Activated gamma-delta T cell treated with Interleukin-2 at 50 U/mL for 16 hours (primary cell): ENCODE results near the gene SLC30A10.
"Not testable (repeated sequence)": the region's sequence is repeated elsewhere in the genome, so short reads cannot be mapped to it uniquely, and the experiment has no call there.

Experiments used
- DNase-seq: peaks from one replicate; pipeline ENCODE4 v3.0.0-alpha.2; 2020

Gene SLC30A10

GRCh38 chr1:219888667-219889066 is 39.7 kb downstream of the SLC30A10 start:
- DNase-seq: not testable (repeated sequence)

DNA sequence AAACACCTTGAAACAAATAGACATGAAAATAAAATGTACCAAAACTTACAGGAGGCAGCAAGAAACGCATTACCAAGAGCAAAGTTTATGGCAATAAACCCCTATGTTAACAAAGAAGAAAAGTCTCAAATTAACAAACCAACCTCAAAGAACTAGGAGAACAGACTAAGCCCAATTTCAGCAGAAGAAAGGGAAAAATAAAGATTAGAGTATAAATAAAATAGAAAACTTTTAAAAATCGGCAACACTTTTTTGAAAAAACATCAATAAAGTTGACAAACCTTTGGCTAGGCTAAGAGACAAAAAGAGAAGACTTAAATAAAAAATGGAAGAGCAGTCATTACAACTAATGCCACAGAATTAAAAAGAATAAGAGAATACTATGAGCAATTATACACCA is 42.7 kb downstream of the SLC30A10 start:
- no peak for DNase-seq

GRCh38 chr1:219883400-219884332 is 44.7 kb downstream of the SLC30A10 start:
- DNase-seq: no peak

DNA sequence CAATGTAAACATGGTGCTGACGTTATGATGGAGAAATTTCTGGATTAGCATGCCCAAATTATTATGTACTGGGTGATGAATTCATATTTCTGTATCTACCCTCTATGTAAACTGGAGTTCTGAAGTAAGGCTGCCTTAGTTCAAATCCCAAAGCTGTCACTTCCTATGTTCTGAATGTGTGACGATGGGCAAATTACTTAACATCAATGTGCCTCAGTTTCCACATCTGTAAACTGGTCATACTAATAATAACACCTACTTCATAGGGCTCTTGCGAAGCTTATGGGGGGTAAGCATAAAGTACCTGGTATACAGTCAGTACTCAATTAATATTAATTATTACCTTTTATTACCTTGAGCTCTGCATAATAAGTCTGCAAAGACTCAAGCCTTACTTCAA is 45.6 kb downstream of the SLC30A10 start:
- DNase-seq: no peak

- DNase-seq: no peak
Observed at GRCh38 chr1:219882096-219882495, 46.3 kb downstream of the SLC30A10 start.

DNA sequence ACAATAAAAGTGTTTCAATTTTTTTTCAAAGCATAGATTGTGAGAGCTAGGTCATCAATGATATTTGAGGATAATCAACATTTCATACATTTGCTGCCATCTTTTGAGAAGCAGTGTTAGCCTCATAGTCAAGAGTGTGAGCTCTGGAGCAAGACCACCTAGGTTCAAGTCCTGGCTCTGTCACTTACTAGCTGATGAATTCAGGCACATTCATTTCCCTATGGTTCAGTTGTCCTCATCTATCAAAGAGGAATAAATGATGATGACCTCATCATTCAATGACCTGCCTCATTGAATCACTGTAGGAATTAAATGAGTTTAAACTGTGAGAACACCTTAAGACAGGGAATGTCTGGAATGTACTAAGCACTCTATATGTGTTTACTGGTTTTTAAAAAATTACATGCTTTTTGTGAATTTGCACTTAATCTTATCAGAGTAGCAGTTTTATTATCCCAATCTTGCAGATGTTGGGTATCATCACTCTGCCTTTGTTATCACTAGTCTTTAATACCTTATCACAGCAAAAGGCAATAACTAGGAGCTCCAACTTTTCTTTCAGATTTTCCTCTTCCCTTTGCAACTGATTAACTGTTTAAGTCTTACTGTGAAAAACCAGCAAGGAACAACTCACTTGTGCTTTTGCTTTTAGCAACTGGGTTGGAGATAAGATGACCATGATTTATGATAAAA is 47.4 kb downstream of the SLC30A10 start:
- no peak for DNase-seq

DNA sequence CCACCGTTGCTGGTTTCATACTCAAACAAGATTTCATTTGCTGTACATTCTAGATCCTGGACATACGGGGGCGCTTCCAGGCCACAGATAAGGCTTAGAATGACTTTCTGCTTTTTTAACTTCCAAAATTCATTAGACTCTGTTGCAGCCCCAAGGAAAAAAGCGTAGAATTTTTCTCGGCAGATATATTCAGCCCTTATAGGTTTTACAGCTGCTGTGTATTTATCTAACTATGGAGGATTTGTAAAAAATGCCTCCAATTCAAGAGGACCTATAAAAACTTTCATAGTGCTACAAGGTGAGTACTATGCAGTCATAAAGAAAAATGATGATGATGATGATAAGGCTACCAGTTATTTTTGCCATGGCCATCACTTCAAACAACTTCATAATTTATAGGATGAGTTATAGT is 51.6 kb downstream of the SLC30A10 start:
- DNase-seq: no peak

GRCh38 chr1:219875860-219876259 is 52.5 kb downstream of the SLC30A10 start:
- no peak for DNase-seq

DNA sequence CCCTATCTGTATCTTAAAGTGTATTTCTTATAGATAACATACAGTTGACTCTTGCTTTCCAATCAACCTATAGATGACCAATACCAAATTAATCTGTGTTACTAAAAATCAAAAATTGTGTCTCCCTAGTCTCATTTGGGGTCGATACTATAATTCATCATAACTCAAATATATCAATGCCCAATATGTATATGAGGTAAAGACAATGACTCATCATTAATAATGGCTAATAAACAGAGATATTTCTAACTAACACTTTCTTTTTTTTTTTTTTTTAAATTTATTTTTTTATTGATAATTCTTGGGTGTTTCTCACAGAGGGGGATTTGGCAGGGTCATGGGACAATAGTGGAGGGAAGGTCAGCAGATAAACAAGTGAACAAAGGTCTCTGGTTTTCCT is 55.8 kb downstream of the SLC30A10 start:
- DNase-seq: not testable (repeated sequence)

DNA sequence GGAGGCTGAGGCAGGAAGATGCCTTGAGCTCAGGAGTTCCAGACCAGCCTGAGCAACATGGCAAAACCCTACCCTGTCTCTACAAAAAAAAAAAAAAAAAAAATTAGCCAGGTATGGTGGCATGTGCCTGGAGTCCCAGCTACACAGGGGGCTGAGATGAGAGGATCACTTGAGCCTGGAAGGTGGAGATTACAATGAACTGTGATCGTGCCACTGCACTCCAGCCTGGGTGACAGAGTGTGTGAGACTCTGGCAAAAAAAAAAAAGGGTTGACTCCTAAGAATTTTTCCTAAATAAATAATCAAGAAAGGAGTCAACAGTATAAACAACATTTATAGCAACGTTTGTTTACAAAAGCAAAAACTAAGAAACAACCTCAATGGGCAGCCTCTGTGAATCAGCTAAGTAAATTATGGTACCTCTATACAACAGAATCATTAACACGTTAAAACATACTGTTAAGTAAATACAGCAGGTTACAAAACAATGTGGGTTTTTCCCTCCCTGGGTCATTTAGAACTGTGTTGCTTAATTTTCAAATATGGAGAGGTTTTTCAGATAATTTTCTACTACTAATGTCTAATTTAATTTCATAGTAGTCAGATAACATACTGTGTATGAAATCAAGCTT is 56.8 kb downstream of the SLC30A10 start:
- DNase-seq: no peak

DNA sequence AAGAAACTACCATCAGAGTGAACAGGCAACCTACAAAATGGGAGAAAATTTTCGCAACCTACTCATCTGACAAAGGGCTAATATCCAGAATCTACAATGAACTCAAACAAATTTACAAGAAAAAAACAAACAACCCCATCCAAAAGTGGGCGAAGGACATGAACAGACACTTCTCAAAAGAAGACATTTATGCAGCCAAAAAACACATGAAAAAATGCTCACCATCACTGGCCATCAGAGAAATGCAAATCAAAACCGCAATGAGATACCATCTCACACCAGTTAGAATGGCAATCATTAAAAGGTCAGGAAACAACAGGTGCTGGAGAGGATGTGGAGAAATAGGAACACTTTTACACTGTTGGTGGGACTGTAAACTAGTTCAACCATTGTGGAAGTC is 59.7 kb downstream of the SLC30A10 start:
- DNase-seq: not testable (repeated sequence)
